Measurements from ENCODE around the gene OGFOD2.

- TF ChIP-seq CTCF (conservative IDR thresholded peaks at IDR 0.05 in 1 of 2, IDR thresholded peaks at IDR 0.05 in 1 of 2; ENCODE audit: extremely low read depth in 1 of 2, insufficient read depth in 1 of 2, low read depth in 1 of 2, low read length in 2 of 2) (no peak), EZH2 (IDR thresholded peaks at IDR 0.05; ENCODE audit: borderline replicate concordance, low read length) (no peak)
Observed at GRCh38 chr12:123003257-123003656, 28.2 kb downstream of the OGFOD2 start.
